ENCODE measurements around the gene GOSR2. TPM values are rescaled to one million over a fixed set of nuclear protein-coding genes. Genes with fewer than 3 reads are reported as not detected.

GOSR2 gene
- total RNA-seq, 1 experiment from 2014 or later = 52.9 TPM

GRCh38 chr17:46929413-46929812 is 6.5 kb downstream of the GOSR2 start:
- Histone ChIP-seq H3K27ac (ENCODE audit: low read depth, low read length) (no peak overlapping the region), H3K79me2 (ENCODE audit: insufficient read depth, low read length) (peaks cover 61% of the 10 kb centered on the region), H2AFZ (ENCODE audit: low read depth, low read length, poor library complexity, severe bottlenecking) (no peak overlapping the region), H3K36me3 (ENCODE audit: control insufficient read depth in 1 of 2, insufficient read depth in 2 of 2, low read length in 2 of 2) (peaks cover 49 to 50% of the 10 kb centered on the region in 2 experiments), H3K27me3 (ENCODE audit: insufficient read depth, low read length) (no peaks in the 10 kb centered on the region), H3K9me2 (ENCODE audit: insufficient read depth) (no peaks in the 10 kb centered on the region), H3K9ac (ENCODE audit: low read length) (no peak overlapping the region), H3K9me3 (ENCODE audit: control insufficient read depth in 1 of 2, insufficient read depth in 1 of 2, low read depth in 1 of 2, low read length in 2 of 2) (no peaks in the 10 kb centered on the region), H4K20me1 (ENCODE audit: insufficient read depth) (peaks cover 6% of the 10 kb centered on the region; the same call in 1 of the 2 replicates), H3K4me2 (ENCODE audit: low read length) (no peak overlapping the region), H3K4me1 (ENCODE audit: control insufficient read depth in 1 of 2, insufficient read depth in 2 of 2, low read length in 2 of 2) (peaks cover under 1 to 4% of the 10 kb centered on the region in 2 experiments), H3K4me3 (replicated peaks in 1 of 2; ENCODE audit: low read depth in 1 of 2, low read length in 2 of 2) (no peak overlapping the region)
- ATAC-seq = no peak
- BruUV-seq (replicated peaks) = no TSS peak
- no peak for DNase-seq (ENCODE audit: low read depth, low spot score)
- RAD21 ChIA-PET (ENCODE audit: low non-redundant PET in 1 of 2, low total read pairs in 2 of 2, uncharacterized antibody in 2 of 2, unreplicated experiment in 2 of 2) = no interaction called here
- TF ChIP-seq CTCF (IDR thresholded peaks at IDR 0.05 in 2 of 3, conservative IDR thresholded peaks at IDR 0.05 in 1 of 3; ENCODE audit: borderline replicate concordance in 1 of 3, insufficient read depth in 1 of 3, low read depth in 2 of 3, low read length in 2 of 3) (no peak), MAX (IDR thresholded peaks at IDR 0.05) (no peak)
- intact Hi-C loops (cut with micrococcal nuclease) = loop anchor here (10.0 kb wide), 1 partner anchor 145 kb away; no protein-coding TSS in a partner anchor
- CTCF ChIA-PET = interaction anchor here (0.7 to 0.9 kb wide), 2 partner anchors 10 to 12 kb away, joined by 3 to 5 read pairs; no protein-coding TSS in a partner anchor
- POLR2A ChIA-PET = no interaction called here

- Histone ChIP-seq H2AFZ (ENCODE audit: low read depth, low read length, poor library complexity, severe bottlenecking) (no peak overlapping the region), H3K27ac (ENCODE audit: low read depth, low read length) (no peak overlapping the region), H3K36me3 (ENCODE audit: control insufficient read depth in 1 of 2, insufficient read depth in 2 of 2, low read length in 2 of 2) (peaks cover 55 to 56% of the 10 kb centered on the region in 2 experiments), H4K20me1 (ENCODE audit: insufficient read depth) (peaks cover 6% of the 10 kb centered on the region; the same call in 1 of the 2 replicates), H3K4me2 (ENCODE audit: low read length) (no peak overlapping the region), H3K9me3 (ENCODE audit: control insufficient read depth in 1 of 2, insufficient read depth in 1 of 2, low read depth in 1 of 2, low read length in 2 of 2) (no peaks in the 10 kb centered on the region), H3K4me3 (replicated peaks in 1 of 2; ENCODE audit: low read depth in 1 of 2, low read length in 2 of 2) (no peak overlapping the region), H3K27me3 (ENCODE audit: insufficient read depth, low read length) (no peaks in the 10 kb centered on the region), H3K9ac (ENCODE audit: low read length) (no peak overlapping the region), H3K9me2 (ENCODE audit: insufficient read depth) (no peaks in the 10 kb centered on the region), H3K79me2 (ENCODE audit: insufficient read depth, low read length) (peaks cover 55% of the 10 kb centered on the region), H3K4me1 (ENCODE audit: control insufficient read depth in 1 of 2, insufficient read depth in 2 of 2, low read length in 2 of 2) (no peaks in the 10 kb centered on the region)
- intact Hi-C loops (cut with micrococcal nuclease) = no loop called here
- ATAC-seq (no peak), DNase-seq (ENCODE audit: low read depth, low spot score) (no peak)
- RAD21 ChIA-PET (ENCODE audit: low non-redundant PET in 1 of 2, low total read pairs in 2 of 2, uncharacterized antibody in 2 of 2, unreplicated experiment in 2 of 2) = no interaction called here
- POLR2A ChIA-PET = interaction anchor here (0.8 kb wide), 1 partner anchor 10 kb away, joined by 4 read pairs; no protein-coding TSS in a partner anchor
- CTCF ChIA-PET = interaction anchor here (0.7 to 1.3 kb wide), 3 partner anchors 9 to 12 kb away, joined by 3 to 7 read pairs (median 5); no protein-coding TSS in a partner anchor
- BruUV-seq (replicated peaks) = no TSS peak
- TF ChIP-seq ZBTB33 (IDR thresholded peaks at IDR 0.05; ENCODE audit: extremely low read depth, insufficient replicate concordance, low read length) (no peak), POLR2A (IDR thresholded peaks at IDR 0.05; ENCODE audit: borderline replicate concordance, extremely low read depth, insufficient read depth, insufficient read length) (no peak), ATF3 (IDR thresholded peaks at IDR 0.05) (no peak), CBX3 (IDR thresholded peaks at IDR 0.05; ENCODE audit: low read depth) (no peak), SRF (IDR thresholded peaks at IDR 0.05; ENCODE audit: low read depth) (no peak), YY1 (IDR thresholded peaks at IDR 0.05; ENCODE audit: extremely low read depth, insufficient replicate concordance, low read depth, low read length) (no peak), ZNF274 (IDR thresholded peaks at IDR 0.05; ENCODE audit: low read depth, low read length) (no peak), MAX (IDR thresholded peaks at IDR 0.05) (no peak), RAD21 (IDR thresholded peaks at IDR 0.05; ENCODE audit: low read depth) (no peak), ELF1 (IDR thresholded peaks at IDR 0.05; ENCODE audit: borderline replicate concordance, low read depth) (no peak)
Observed at GRCh38 chr17:46930051-46930450, 7.1 kb downstream of the GOSR2 start.

All from HCT116 (cell line).